ENCODE measurements around the gene BTLA.

BTLA gene

DNA sequence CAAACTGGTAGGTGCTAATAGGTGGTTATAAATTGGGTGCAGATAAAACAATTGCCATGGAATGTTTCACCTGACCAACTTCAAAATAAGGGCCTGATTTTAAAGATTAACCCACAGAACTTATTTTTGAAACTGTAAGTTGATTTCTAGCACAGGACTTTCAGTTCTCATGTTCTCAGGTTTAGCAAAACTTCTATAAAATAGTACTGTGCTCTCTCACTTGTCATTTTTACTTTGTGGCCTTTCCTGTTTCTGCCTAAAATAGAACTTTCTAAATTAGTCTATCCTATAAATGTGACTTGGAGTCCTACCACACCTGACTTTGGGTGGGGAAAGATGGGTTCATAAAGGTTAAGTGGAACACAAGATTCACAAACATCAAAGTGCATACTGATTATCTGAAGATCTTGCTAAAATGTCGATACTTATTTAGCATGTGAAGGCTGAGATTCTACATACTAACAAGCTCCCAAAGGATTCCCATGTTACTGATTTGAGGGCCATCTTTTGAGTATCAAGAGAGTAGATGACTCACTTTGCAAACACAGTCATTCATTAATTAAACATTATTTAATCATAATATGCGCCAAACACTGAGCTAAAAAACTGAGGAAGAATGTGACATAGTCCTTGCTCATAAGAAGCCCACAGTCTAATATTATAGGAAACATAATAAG lies 38.6 kb downstream of the BTLA start:
- in situ Hi-C loops (cut with MboI; ENCODE audit: low sequenced_read_pairs, unreplicated experiment) = no loop called here
- TF ChIP-seq, protein P1, sequence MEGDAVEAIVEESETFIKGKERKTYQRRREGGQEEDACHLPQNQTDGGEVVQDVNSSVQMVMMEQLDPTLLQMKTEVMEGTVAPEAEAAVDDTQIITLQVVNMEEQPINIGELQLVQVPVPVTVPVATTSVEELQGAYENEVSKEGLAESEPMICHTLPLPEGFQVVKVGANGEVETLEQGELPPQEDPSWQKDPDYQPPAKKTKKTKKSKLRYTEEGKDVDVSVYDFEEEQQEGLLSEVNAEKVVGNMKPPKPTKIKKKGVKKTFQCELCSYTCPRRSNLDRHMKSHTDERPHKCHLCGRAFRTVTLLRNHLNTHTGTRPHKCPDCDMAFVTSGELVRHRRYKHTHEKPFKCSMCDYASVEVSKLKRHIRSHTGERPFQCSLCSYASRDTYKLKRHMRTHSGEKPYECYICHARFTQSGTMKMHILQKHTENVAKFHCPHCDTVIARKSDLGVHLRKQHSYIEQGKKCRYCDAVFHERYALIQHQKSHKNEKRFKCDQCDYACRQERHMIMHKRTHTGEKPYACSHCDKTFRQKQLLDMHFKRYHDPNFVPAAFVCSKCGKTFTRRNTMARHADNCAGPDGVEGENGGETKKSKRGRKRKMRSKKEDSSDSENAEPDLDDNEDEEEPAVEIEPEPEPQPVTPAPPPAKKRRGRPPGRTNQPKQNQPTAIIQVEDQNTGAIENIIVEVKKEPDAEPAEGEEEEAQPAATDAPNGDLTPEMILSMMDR (IDR thresholded peaks at IDR 0.05; ENCODE audit: borderline replicate concordance, control extremely low read depth, extremely low read depth, insufficient read depth, missing control alignments) = no peak
- no peak for DNase-seq (ENCODE audit: low spot score)

DNA sequence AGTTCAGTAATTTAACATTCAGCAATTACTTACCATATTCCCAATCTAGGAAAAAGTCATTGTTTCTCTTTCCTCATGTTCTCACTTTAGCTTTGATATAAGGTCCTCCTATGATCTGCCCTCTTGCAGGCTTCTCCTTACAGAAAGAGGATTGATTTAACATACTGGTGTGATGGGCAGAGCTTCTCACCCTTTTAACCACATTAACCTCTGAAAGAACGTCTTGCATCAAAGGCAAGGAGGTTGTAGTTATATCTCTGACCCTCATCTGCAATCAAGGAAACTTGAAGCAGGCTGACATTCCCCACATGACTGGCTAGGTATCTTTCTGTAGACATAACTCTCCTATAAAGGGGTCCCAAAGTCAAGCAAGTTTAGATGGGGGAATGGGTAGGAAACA lies 39.5 kb downstream of the BTLA start:
- in situ Hi-C loops (cut with MboI; ENCODE audit: low sequenced_read_pairs, unreplicated experiment) = no loop called here
- no peak for DNase-seq (ENCODE audit: low spot score)
- TF ChIP-seq, protein P1 (IDR thresholded peaks at IDR 0.05; ENCODE audit: borderline replicate concordance, control extremely low read depth, extremely low read depth, insufficient read depth, missing control alignments) = no peak

DNA sequence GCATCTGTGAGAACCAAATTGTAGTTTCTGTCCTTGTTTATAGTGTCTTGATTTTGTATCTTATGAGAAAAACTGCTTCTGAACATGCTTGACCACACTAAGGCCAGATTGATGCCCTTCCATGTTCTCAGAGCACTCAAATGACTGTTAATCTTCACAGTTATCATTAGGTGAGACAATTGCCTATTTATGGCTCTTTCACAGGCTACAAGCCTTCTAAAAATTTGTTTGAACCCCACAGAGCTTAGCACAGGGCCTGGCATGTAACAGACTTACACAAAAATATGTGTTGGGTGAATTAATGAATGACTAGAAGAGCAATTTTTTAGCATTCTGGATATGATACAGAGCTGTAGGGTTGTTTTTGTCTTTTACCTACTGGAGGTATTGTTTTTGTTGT lies 43.1 kb downstream of the BTLA start:
- in situ Hi-C loops (cut with MboI; ENCODE audit: low sequenced_read_pairs, unreplicated experiment) = no loop called here
- TF ChIP-seq, protein P1 (IDR thresholded peaks at IDR 0.05; ENCODE audit: borderline replicate concordance, control extremely low read depth, extremely low read depth, insufficient read depth, missing control alignments) = no peak
- no peak for DNase-seq (ENCODE audit: low spot score)

DNA sequence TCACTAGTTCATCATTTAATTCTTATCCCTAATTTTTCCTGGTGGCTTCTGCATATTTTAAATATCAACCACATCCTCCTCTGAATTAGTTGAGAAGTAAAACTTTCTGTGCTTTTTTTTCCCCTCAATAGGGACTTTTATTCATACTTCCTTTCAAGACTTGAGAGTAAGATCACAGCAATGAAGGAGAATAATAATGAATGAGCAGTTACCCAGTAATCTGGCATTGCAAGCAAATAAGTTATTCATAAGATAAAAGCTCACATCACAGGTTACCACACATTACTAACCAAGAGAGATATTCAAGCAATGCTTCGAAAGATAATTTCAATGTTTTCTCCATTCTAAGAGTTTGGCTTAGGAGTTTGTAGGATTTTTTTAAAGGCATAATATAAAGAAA lies 50.3 kb downstream of the BTLA start:
- no peak for DNase-seq (ENCODE audit: low spot score)
- in situ Hi-C loops (cut with MboI; ENCODE audit: low sequenced_read_pairs, unreplicated experiment) = no loop called here
- TF ChIP-seq, protein P1 (IDR thresholded peaks at IDR 0.05; ENCODE audit: borderline replicate concordance, control extremely low read depth, extremely low read depth, insufficient read depth, missing control alignments) = no peak

DNA sequence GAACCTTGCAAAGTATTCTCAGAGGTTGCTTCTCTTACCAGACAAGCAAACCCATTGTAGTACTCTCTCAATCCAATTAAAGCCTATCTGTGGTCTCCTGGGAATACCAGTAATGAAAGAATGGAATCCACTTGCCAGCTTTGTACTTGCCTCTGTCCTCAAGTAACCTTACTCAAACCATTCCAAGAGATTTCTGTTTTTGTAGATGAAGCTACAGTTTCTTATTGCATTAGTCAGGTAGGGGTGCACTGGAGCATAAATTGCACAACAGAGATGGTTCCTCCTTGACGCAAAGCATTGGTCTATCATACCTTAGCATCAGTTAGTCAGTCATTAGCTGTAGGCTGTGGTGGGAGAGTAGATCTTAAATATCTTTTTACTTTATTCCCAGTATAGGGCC lies 52.9 kb downstream of the BTLA start:
- TF ChIP-seq, protein P1 (IDR thresholded peaks at IDR 0.05; ENCODE audit: borderline replicate concordance, control extremely low read depth, extremely low read depth, insufficient read depth, missing control alignments) = no peak
- in situ Hi-C loops (cut with MboI; ENCODE audit: low sequenced_read_pairs, unreplicated experiment) = no loop called here
- DNase-seq (ENCODE audit: low spot score) = no peak

DNA sequence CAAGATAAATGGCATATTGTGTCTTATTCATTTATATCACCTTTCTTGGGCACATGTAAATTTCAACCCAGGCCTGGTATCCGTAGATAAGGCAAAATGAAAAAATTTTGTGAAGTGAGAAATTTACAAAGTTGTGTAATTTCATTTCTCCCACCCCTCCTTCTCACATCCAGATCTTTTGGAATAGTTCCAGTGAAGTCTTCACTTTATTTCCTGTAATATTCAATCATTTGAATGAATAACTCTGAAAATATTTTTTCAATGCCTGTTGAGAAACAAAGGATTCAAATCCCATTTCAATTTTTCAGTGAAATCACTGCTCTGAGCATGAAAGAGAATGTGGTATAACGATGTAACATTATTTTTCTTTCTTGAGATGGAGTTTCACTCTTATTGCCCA lies 53.4 kb downstream of the BTLA start:
- DNase-seq (ENCODE audit: low spot score) = no peak
- TF ChIP-seq, protein P1 (IDR thresholded peaks at IDR 0.05; ENCODE audit: borderline replicate concordance, control extremely low read depth, extremely low read depth, insufficient read depth, missing control alignments) = no peak
- in situ Hi-C loops (cut with MboI; ENCODE audit: low sequenced_read_pairs, unreplicated experiment) = no loop called here
